RKO (cell line): ENCODE data around the gene AFF2.

Source experiments
- DNase-seq: peaks from one replicate; pipeline ENCODE4 v3.0.0-alpha.2; 2016; ENCODE audit warnings: low spot score

The AFF2 gene

GRCh38 chrX:148588649-148589310 is 88.4 kb downstream of the AFF2 start:
- DNase-seq, result no peak

DNA sequence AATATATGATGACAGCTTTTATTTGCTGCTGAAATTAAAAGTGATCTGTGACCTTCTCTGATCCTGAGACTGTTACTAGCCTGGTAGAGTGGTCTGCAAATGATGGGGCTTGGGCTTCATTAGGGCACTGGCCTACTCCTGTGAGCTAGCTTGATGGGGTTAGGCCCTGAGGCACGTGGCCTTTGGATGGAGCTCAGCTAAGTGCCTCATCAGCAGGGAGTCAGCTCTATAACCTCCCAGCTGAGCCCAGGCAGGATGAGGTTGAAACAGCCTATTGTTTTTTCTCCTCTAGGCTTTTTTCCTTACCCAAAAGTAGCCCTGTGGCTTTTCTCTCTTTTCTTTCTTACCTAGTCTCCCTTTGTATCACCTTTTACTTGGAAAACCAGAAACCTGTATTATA is 92.2 kb downstream of the AFF2 start:
- DNase-seq, result no peak

DNA sequence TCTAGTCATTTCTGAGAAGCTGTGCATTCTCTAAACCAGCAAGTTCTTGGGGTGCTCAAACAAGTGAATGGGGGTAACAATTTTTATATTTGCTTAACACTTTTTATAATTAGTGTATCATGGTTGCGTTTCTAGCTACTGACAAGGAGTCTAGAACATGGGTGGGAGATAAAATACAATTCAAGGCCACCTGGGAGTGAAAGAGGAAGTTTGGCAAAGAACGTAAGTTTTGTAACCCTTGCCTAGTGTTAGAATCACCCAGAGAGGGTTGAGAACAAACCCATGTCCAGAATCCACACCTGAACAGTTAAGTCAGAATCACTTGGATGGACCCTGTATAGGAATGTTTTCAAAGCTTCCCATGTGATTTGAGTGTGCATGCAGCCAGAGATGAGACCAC is 92.7 kb downstream of the AFF2 start:
- DNase-seq, result no peak

DNA sequence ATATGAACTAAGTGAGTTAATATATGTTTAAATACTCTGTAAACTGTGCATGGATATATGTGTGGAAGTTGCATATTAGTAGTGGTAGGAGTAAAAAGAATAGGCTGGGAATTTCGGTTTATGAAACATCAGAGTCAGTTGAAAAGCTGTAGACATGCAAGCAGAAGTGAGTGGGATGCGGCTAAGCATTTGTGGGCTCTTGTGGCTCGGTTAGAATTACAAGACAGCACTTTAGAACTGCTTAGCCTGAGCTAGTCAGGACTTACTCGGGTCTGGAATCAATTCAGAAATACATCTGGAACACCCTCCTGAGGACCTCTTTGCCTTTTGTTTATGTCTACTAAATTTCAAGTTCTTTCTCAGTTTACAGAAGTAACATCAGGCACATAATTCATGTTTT is 93.6 kb downstream of the AFF2 start:
- no peak for DNase-seq

DNA sequence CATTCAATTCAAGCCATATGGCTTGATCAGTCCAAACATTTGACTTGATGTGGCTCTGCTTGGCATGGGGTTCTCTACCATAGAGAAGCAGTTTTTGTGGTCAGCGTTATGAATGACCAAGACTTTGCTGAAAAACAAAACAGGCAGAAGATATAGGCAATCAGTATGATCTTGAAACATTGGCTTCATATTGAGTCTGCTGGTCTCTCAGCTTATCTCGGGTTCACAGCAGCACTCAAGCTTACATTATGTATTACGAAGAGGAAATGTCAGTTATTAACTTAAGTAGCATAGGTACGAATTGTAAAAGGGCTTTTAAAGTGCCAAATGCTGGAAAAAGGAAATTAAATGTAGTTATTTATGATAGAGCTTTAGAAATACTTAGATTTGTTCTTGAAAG is 99.0 kb downstream of the AFF2 start:
- no peak for DNase-seq

- no peak for DNase-seq
Measured at GRCh38 chrX:148600131-148600530, 99.7 kb downstream of the AFF2 start.

DNA sequence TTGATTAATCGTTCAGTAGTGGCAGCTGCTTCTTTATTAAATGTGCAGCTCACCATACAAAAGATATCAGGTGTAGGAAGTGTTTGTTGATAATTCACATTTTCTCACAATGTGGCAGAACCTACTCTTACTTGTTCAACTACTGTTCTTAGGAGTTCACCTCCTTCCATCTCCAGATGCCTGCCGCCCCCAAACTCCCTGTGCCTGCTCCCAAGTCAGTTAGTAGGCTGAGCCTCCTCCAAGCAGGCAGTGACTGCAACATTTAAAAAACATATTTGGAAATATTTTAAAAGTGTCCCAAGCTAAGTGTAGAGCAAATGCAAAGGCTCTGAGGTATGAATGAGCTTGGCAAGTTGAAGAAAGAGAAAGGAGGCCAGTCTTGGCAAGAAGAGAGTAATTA is 100.2 kb downstream of the AFF2 start:
- DNase-seq, result no peak

- DNase-seq, result peak; percentile 31
Measured at GRCh38 chrX:148601034-148601433, 100.6 kb downstream of the AFF2 start.

DNA sequence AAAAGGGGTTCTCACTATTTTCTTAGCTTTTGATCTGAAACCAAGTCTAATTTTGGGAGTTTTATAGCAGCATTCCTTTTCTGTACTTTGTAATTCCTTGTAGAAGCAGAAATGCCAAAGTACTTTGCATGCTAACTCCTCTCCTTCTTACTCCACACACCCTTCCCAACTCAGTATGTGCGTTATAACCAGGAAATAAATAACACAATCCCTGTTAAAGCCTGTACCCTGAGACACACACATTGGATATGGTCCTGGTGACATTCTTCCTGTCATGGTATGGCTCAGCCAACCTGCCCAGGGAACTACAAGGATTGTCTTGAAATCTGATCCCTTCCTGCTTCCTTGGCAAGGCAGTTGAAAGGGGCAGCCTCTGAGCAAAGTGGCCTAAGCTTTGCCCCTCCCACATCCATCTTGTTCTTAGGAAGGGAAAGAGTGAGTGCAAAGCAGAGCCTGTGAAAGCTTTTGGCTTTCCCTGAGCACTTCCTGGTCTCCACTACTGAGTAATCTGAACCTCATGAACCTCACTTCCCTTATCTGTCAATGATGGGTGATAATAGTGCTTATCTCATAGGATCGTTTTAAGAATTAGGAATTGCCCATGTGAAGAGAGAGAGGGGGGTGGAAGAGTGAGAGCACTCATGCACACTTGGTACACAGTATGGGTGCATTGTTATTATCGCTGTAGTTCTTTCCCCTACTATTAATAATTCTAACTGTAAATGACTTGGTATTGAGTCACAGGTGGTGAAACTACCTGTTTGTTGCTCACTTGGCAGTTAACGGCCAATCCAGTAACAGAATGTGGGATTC is 109.3 kb downstream of the AFF2 start:
- no peak for DNase-seq

DNA sequence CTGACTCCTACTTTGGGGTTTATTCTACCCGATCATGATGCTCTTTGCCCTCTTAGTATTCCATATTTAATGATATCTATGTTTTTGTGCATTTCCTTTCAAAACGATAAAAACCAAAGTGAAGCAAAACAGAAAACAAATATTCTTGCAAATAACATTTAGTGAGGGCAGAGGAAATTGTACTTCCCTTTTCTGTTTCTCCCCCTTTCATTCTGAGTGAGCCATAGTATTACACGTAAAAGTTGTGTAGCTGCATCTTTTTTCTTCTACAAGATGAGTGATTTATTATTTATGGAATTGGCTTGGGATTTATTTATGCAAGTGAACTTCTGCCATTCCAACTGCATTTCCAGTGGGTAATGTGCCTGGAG is 109.9 kb downstream of the AFF2 start:
- DNase-seq, result no peak

DNA sequence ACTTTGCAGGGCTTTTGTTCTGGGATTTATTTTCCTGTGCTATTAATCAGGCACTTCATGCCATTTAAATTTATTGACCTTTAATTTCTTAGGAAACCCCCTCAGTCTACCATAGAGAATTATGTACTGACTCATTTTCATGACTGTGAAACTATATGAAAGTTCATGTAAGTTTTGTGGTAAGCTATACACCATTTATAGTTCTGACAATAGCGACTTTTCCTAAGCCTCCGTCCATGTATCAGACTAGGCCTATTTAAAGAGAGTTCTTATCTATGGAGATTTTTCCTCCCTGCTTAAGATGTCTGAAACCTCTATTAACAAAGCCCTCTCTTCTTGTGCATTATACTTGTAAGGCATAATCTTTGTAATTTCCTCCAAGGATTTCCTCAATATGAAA is 111.6 kb downstream of the AFF2 start:
- no peak for DNase-seq

GRCh38 chrX:148612431-148612830 is 112.0 kb downstream of the AFF2 start:
- no peak for DNase-seq

DNA sequence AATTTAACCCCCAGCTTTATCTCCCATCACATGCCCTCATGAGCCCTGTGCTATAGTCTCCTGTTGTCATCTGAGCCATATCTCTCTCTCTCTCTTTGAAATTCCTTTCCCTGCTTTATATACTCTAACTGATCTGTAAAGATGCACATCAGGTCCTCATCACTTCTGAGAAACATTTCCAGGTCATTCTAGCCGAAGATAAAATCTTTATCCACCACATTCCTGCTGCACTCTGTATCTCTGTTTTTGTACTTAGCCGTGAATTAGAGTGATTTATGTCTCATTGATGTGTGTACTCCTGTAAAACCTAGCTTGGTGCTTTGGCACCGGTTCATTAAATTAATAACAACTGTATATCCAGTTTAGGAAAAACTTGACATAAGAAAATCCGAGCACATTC is 113.2 kb downstream of the AFF2 start:
- no peak for DNase-seq

GRCh38 chrX:148615491-148615890 is 115.1 kb downstream of the AFF2 start:
- DNase-seq, result no peak

GRCh38 chrX:148618470-148619445 is 118.3 kb downstream of the AFF2 start:
- no peak for DNase-seq

DNA sequence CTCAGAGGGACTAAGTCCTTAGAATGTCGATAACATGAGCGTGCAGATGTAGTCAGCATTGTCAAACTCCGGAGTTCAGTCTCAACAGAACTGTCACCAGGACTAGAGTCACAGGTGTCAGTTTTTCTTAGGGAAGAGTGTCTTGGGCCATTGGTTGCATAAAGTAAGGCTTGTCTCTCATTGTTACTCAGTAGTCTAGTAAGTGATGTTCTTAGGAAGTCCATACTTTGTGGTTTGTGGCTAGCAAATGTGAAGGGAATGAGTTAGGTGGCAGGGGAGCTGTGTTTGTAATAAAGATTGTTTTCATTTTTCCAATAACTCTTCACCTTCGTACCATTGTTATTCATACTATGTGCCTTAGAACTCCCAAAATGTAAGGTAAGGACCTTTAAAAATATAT is 119.6 kb downstream of the AFF2 start:
- no peak for DNase-seq

GRCh38 chrX:148624951-148625474 is 124.6 kb downstream of the AFF2 start:
- no peak for DNase-seq

DNA sequence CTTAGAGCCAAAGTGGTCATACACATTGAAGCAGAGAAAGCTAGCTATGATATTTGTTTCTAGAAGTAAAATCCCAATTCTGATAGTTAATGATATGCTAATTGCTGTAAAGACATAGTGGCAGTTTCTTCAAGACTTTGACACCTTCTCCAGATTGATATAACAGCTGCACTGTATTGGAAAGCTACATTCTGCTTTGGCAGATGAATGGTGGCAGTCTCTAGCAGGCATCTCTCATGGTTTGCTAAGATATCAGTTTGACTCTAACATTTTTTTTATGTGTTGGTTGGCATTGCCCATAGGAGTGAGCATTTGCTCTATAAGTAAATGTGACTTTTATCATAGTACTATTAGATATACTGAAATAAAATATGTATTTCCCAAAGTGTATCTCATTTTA is 128.2 kb downstream of the AFF2 start:
- DNase-seq, result no peak

DNA sequence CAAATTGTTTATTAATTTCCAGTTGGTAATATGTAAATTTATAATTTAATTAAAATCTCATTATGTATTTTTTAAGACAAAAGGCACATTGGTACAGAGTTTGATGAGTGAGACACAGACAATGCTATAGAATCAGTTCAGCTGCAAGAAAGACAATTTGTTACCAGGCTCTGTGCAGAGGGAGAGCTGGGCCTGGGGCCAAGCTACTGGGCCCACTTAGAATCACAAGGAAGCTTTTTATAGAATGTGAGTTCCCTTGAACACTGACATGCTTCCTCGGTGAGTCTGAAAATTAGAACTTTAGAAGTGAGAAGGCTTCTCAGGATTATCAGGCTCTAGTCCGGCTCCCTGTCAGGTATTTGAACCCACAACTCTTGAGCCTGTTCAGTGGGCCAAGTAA is 129.0 kb downstream of the AFF2 start:
- no peak for DNase-seq

GRCh38 chrX:148632444-148632843 is 132.0 kb downstream of the AFF2 start:
- no peak for DNase-seq

DNA sequence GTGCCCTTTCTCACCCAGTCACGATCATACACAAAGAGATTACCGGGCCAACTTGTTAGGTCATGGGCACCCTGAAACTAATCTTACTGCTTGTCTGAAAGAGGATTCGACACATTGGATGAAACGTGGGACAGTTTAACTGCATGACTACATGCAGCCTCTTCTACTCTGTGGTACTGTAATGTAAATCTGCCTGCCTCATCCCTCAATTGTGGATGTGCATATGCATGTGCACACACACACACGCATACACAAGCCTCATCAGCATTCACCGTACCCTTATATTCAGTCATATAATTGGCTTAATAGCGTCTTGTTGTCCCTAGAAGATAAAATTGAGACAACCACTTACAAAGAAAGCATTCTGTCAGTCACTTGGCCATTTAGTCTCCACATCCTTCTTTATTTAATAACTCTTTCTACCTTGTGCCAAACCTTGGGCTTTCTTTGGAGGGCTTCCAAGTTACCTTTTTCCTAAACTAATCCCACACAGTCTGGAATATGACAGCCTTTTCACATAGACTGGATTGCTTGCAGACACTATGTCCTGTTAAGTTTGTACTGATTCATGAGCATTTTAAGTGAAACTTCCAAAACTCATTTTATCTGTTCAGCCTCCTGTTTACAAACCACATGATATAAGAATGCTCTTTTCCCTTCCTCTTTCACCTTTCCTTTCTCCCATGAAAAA is 132.9 kb downstream of the AFF2 start:
- no peak for DNase-seq

- DNase-seq, result no peak
Measured at GRCh38 chrX:148634591-148634990, 134.2 kb downstream of the AFF2 start.
